H54 (cell line): Measurements from ENCODE around the gene ABCB8.

Source experiments
- DNase-seq: peaks from one replicate; pipeline ENCODE4 v3.0.0; 2011; ENCODE audit warnings: low spot score, mixed read lengths; ENCODE audit not compliant: insufficient read length
- FAIRE-seq: peaks from 3 replicates; lab custom pipeline; 2011; peaks lifted over from hg19 to GRCh38; lab: Jason Lieb, UNC
- POLR2A ChIP-seq: IDR thresholded peaks from 2 replicates; pipeline ENCODE4 v1.6.1; 2011; ENCODE audit warnings: low read depth, mild to moderate bottlenecking, low read length

ABCB8 gene

GRCh38 chr7:151066273-151066974, 38.2 kb downstream of the ABCB8 start:
- no peak for DNase-seq
- FAIRE-seq: no peak
- no peak for TF ChIP-seq POLR2A

GRCh38 chr7:151068069-151068773, 40.0 kb downstream of the ABCB8 start:
- TF ChIP-seq POLR2A: no peak
- FAIRE-seq (no peak), DNase-seq (no peak)

- no peak for FAIRE-seq
- TF ChIP-seq POLR2A: no peak
- no peak for DNase-seq
Observed at GRCh38 chr7:151069841-151070573, 41.8 kb downstream of the ABCB8 start.

- FAIRE-seq (no peak), DNase-seq (no peak)
- no peak for TF ChIP-seq POLR2A
Observed at GRCh38 chr7:151070574-151070960, 42.3 kb downstream of the ABCB8 start.

GRCh38 chr7:151071032-151071866, 43.0 kb downstream of the ABCB8 start:
- DNase-seq (no peak), FAIRE-seq (no peak)
- TF ChIP-seq POLR2A: no peak

- TF ChIP-seq POLR2A: no peak
- DNase-seq (no peak), FAIRE-seq (no peak)
Observed at GRCh38 chr7:151073990-151074389, 45.7 kb downstream of the ABCB8 start.

GRCh38 chr7:151074817-151075661, 46.8 kb downstream of the ABCB8 start:
- no peak for FAIRE-seq
- DNase-seq: no peak
- no peak for TF ChIP-seq POLR2A

GRCh38 chr7:151075662-151075971, 47.4 kb downstream of the ABCB8 start:
- no peak for TF ChIP-seq POLR2A
- DNase-seq (no peak), FAIRE-seq (no peak)

GRCh38 chr7:151075978-151076426, 47.8 kb downstream of the ABCB8 start:
- DNase-seq (no peak), FAIRE-seq (no peak)
- TF ChIP-seq POLR2A: 0 out of 2 replicates have a peak, but pooled peaks have one; percentile 15

GRCh38 chr7:151076863-151077704, 48.8 kb downstream of the ABCB8 start:
- no peak for TF ChIP-seq POLR2A
- DNase-seq (peak; percentile 63), FAIRE-seq (no peak)

- TF ChIP-seq POLR2A: no peak
- FAIRE-seq: no peak
- no peak for DNase-seq
Observed at GRCh38 chr7:151077705-151078232, 49.5 kb downstream of the ABCB8 start.
